Prostate gland (tissue), 2 donors: Measurements from ENCODE around the gene ENO2. TPM values are rescaled to one million over a fixed set of nuclear protein-coding genes. Genes with fewer than 3 reads are reported as not detected.
A peak's percentile ranks its signal among the peaks of the same experiment; 100 is the strongest.

ENCODE experiments used
- DNase-seq: peaks from one replicate; pipeline ENCODE4 v3.0.0-alpha.2; 2019; ENCODE audit warnings: low spot score
- H3K27ac ChIP-seq, 2 donors: fragments of 200-600 bp; sonication (generic); 2 replicates each; pipeline ENCODE4 v1.5.1; 2017 to 2019
- H3K27me3 ChIP-seq: fragments of 200-600 bp; sonication (generic); replicated peaks from 2 replicates; pipeline ENCODE4 v1.5.1; 2019; ENCODE audit not compliant: insufficient read depth
- H3K36me3 ChIP-seq, 2 donors: fragments of 200-600 bp; sonication (generic); 1 replicate in 1 of 2; 2 replicates in 1 of 2; pipeline versions ENCODE4 v1.5.1 to v1.8.1; 2017 to 2019
- H3K4me1 ChIP-seq: fragments of 200-600 bp; sonication (generic); replicated peaks from 2 replicates; pipeline ENCODE4 v1.5.1; 2019
- H3K4me3 ChIP-seq, 2 donors: fragments of 200-600 bp; sonication (generic); 2 replicates each; pipeline ENCODE4 v1.5.1; 2017 to 2019
- H3K9me3 ChIP-seq: fragments of 200-600 bp; sonication (generic); 2 replicates; pipeline ENCODE4 v1.5.1; 2017
- POLR2A ChIP-seq: fragments of 450-650 bp; IDR thresholded peaks from one replicate; pipeline ENCODE4 v1.6.1; 2016; ENCODE audit warnings: antibody characterized with exemption, mild to moderate bottlenecking
- POLR2AphosphoS5 ChIP-seq: sonication (generic); formaldehyde crosslinking; IDR thresholded peaks from one replicate; pipeline ENCODE4 v1.6.1; 2017; ENCODE audit warnings: antibody characterized with exemption
- WGBS: methylation state at CpG from one replicate; pipeline ENCODE4 v1.1.5; 2018; 5-methylcytosine and 5-hydroxymethylcytosine counted together
- intact Hi-C: fragments of 100-400 bp; cut with DNase I; formaldehyde crosslinking; loops from one replicate; pipeline ENCODE4 v1.14.2; 2022
- total RNA-seq, 2 donors: library from RNA; depleted of rRNA; stranded (reverse); fragments of >200 nt; gene quantifications; one replicate each; pipeline ENCODE4 v1.1.0, GENCODE V29; 2016
- TF ChIP-seq, protein P1 (sequence below), 4 experiments: fragments of 200-600 bp in 2 of 4; fragments of 450-650 bp in 2 of 4; sonication (generic) in 2 of 4; IDR thresholded peaks; 1 replicate in 3 of 4; 2 replicates in 1 of 4; pipeline ENCODE4 v1.5.1; 2016 to 2019; ENCODE audit warnings: antibody characterized with exemption in 4 of 4, mild to moderate bottlenecking in 2 of 4, moderate library complexity in 2 of 4

The ENO2 gene
- total RNA-seq, 2 donors from 2014 or later = 6.9 to 13.0 TPM

DNA sequence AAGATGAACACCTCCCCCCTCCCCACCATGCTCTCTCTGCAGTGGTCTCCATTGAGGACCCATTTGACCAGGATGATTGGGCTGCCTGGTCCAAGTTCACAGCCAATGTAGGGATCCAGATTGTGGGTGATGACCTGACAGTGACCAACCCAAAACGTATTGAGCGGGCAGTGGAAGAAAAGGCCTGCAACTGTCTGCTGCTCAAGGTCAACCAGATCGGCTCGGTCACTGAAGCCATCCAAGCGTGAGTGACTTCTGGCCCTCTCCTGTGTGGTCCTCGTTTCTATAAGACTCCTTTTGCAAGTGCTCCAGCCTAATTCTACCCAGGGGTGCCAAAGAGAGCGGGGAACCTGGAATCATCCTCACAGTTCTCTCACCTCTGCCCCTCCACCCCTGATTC lies 7.2 kb downstream of the ENO2 start:
- Histone ChIP-seq H3K4me3 (no peak overlapping the region), H3K27ac (no peak overlapping the region), H3K36me3 (no peaks in the 10 kb centered on the region), H3K9me3 (no peaks in the 10 kb centered on the region), H3K27me3 (no peaks in the 10 kb centered on the region), H3K4me1 (peaks cover 13% of the 10 kb centered on the region)
- 89% methylated on average over 7 of the region's 7 CpGs for WGBS
- no peak for DNase-seq
- intact Hi-C loops = no loop called here
- TF ChIP-seq POLR2AphosphoS5 (no peak), POLR2A (no peak)
- TF ChIP-seq, protein P1, sequence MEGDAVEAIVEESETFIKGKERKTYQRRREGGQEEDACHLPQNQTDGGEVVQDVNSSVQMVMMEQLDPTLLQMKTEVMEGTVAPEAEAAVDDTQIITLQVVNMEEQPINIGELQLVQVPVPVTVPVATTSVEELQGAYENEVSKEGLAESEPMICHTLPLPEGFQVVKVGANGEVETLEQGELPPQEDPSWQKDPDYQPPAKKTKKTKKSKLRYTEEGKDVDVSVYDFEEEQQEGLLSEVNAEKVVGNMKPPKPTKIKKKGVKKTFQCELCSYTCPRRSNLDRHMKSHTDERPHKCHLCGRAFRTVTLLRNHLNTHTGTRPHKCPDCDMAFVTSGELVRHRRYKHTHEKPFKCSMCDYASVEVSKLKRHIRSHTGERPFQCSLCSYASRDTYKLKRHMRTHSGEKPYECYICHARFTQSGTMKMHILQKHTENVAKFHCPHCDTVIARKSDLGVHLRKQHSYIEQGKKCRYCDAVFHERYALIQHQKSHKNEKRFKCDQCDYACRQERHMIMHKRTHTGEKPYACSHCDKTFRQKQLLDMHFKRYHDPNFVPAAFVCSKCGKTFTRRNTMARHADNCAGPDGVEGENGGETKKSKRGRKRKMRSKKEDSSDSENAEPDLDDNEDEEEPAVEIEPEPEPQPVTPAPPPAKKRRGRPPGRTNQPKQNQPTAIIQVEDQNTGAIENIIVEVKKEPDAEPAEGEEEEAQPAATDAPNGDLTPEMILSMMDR (IDR thresholded peaks at IDR 0.05) = no peak

DNA sequence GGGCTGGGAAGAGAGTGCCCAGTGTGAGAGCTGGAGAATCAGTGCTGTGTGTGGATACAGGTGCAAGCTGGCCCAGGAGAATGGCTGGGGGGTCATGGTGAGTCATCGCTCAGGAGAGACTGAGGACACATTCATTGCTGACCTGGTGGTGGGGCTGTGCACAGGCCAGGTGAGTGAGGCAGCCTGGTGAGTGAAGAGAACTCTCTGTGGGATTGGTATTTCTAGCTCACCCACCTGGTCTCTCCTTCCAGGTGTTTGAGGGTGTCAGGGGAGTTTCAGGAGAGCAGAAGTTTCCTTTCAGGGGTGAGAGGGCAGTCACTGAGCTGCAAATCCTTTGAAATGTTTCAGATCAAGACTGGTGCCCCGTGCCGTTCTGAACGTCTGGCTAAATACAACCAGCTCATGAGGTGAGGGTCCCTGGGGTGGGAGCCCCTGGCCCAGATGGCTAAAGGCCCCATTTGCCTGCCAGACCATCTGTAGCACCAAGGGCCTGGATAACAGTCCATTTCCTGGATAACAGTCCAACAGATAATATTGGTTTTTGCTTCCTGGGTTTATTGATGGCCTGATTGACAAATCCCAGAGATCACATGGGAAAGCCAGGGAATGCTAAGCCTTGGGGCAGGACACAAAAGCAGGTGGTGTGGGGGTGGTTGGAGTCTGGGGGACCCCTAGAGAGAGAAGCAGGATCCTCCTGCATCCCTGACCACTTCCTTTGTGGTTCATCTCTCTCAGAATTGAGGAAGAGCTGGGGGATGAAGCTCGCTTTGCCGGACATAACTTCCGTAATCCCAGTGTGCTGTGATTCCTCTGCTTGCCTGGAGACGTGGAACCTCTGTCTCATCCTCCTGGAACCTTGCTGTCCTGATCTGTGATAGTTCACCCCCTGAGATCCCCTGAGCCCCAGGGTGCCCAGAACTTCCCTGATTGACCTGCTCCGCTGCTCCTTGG lies 7.9 kb downstream of the ENO2 start:
- H3K36me3 ChIP-seq = no peaks in the 10 kb centered on the region
- TF ChIP-seq POLR2AphosphoS5 = no peak
- TF ChIP-seq POLR2A = no peak
- TF ChIP-seq, protein P1 (IDR thresholded peaks at IDR 0.05) = no peak
- no peaks in the 10 kb centered on the region for H3K9me3 ChIP-seq
- peaks cover 16% of the 10 kb centered on the region for H3K4me1 ChIP-seq
- H3K27ac ChIP-seq = no peak overlapping the region
- H3K4me3 ChIP-seq = no peak overlapping the region
- DNase-seq = no peak
- WGBS = 84% methylated on average over 9 of the region's 9 CpGs
- intact Hi-C loops = no loop called here
- no peaks in the 10 kb centered on the region for H3K27me3 ChIP-seq

DNA sequence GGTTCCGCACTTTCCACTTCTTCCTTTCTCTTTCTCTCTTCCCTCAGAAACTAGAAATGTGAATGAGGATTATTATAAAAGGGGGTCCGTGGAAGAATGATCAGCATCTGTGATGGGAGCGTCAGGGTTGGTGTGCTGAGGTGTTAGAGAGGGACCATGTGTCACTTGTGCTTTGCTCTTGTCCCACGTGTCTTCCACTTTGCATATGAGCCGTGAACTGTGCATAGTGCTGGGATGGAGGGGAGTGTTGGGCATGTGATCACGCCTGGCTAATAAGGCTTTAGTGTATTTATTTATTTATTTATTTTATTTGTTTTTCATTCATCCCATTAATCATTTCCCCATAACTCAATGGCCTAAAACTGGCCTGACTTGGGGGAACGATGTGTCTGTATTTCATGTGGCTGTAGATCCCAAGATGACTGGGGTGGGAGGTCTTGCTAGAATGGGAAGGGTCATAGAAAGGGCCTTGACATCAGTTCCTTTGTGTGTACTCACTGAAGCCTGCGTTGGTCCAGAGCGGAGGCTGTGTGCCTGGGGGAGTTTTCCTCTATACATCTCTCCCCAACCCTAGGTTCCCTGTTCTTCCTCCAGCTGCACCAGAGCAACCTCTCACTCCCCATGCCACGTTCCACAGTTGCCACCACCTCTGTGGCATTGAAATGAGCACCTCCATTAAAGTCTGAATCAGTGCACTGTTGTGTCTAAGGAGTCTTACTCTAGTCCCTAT lies 8.8 kb downstream of the ENO2 start:
- Histone ChIP-seq H3K9me3 (no peaks in the 10 kb centered on the region), H3K4me3 (no peak overlapping the region), H3K36me3 (no peaks in the 10 kb centered on the region), H3K27me3 (no peaks in the 10 kb centered on the region), H3K4me1 (peaks cover 16% of the 10 kb centered on the region), H3K27ac (no peak overlapping the region)
- WGBS = 74% methylated on average over 10 of the region's 10 CpGs
- no peak for TF ChIP-seq POLR2A
- TF ChIP-seq, protein P1 (IDR thresholded peaks at IDR 0.05) = no peak
- TF ChIP-seq POLR2AphosphoS5 = no peak
- intact Hi-C loops = no loop called here
- no peak for DNase-seq

DNA sequence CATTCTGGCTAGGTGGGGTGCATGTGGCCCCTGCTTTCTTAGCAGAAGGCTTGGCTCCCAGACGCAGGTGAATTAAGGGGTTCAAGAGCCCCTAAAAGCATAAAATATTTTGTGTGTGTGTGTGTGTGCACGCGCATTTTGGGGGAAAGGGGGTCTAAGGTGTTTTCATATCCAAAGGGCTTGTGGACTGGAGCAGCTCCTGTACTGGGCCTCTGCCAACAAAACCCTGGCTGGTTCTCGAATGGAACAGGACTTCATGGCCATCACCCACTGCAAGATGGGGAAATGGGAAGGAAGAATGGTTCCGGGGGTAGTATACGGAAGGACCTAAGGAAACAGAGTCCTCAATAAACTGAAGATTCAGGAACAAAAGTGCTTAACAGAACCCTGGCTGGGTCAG lies 9.5 kb downstream of the ENO2 start:
- no peak for DNase-seq
- H3K4me1 ChIP-seq = peaks cover 16% of the 10 kb centered on the region
- H3K36me3 ChIP-seq = no peaks in the 10 kb centered on the region
- TF ChIP-seq, protein P1 (IDR thresholded peaks at IDR 0.05) = no peak
- TF ChIP-seq POLR2AphosphoS5 (no peak), POLR2A (no peak)
- intact Hi-C loops = no loop called here
- H3K9me3 ChIP-seq = no peaks in the 10 kb centered on the region
- H3K27me3 ChIP-seq = no peaks in the 10 kb centered on the region
- peak overlapping the region; percentile 94 to 98 for H3K27ac ChIP-seq
- 48% methylated on average over 6 of the region's 6 CpGs for WGBS
- H3K4me3 ChIP-seq = no peak overlapping the region
